ENCODE data around the gene CYS1. TPM values are rescaled to one million over a fixed set of nuclear protein-coding genes. Genes with fewer than 3 reads are reported as not detected.

The CYS1 gene
- total RNA-seq, 3 donors from 2014 or later (not counting 1 experiment from before 2014, with no cell fraction given), result not detected

- H3K4me1 ChIP-seq (ENCODE audit: control insufficient read depth, insufficient read depth, low read length), result peaks cover 55% of the 10 kb centered on the region
- no peak for TF ChIP-seq CTCF (IDR thresholded peaks at IDR 0.05)
- no peak within 1 kb of the TSS for H3K27ac ChIP-seq (ENCODE audit: low read length)
- peak within 1 kb of the TSS; percentile 97 for H3K4me3 Mint-ChIP-seq
- H3K27me3 Mint-ChIP-seq (ENCODE audit: low read depth in 2 of 2), result no peaks in the 10 kb centered on the region
- no peaks in the 10 kb centered on the region for H3K9me3 Mint-ChIP-seq
- peak within 1 kb of the TSS; percentile 44 for H3K4me3 ChIP-seq (ENCODE audit: low read length)
- ATAC-seq (peak; percentile 73 to 87 (median 78)), DNase-seq (peak; percentile 86 to 93)
- H3K36me3 ChIP-seq (ENCODE audit: control insufficient read depth, insufficient read depth, low read length), result no peaks in the 10 kb centered on the region
- H3K27me3 ChIP-seq (ENCODE audit: control insufficient read depth, insufficient read depth, low read length), result peaks cover 3% of the 10 kb centered on the region
- under 1% methylated on average over 81 of the region's 81 CpGs for WGBS (ENCODE audit: insufficient coverage)
- H3K4me1 Mint-ChIP-seq, result peaks cover 50 to 54% of the 10 kb centered on the region in 2 donors
- H3K27ac Mint-ChIP-seq, result peak within 1 kb of the TSS; percentile 89 to 92
- H3K9me3 ChIP-seq (ENCODE audit: control insufficient read depth, insufficient read depth, low read length), result no peaks in the 10 kb centered on the region
- intact Hi-C loops (cut with micrococcal nuclease), result loop anchor here (2.0 kb wide), 1 partner anchor 50 kb away; no protein-coding TSS in a partner anchor
- H3K36me3 Mint-ChIP-seq, result no peaks in the 10 kb centered on the region
Observed at GRCh38 chr2:10122500-10123280, 42.5 kb upstream of the CYS1 start, which contains the start of gene RRM2. Gene RRM2, plus strand, starts transcription at chr2:10122739. Its CDS starts 60 bp downstream, at chr2:10122799.

GRCh38 chr2:10120877-10121574, 40.8 kb upstream of the CYS1 start:
- 28% methylated on average over 8 of the region's 13 CpGs for WGBS (ENCODE audit: insufficient coverage)
- Histone ChIP-seq H3K27ac (ENCODE audit: low read length) (peak overlapping the region; percentile 49), H3K36me3 (ENCODE audit: control insufficient read depth, insufficient read depth, low read length) (no peaks in the 10 kb centered on the region), H3K4me1 (ENCODE audit: control insufficient read depth, insufficient read depth, low read length) (peaks cover 56% of the 10 kb centered on the region), H3K4me3 (ENCODE audit: low read length) (peak overlapping the region; percentile 56), H3K9me3 (ENCODE audit: control insufficient read depth, insufficient read depth, low read length) (no peaks in the 10 kb centered on the region), H3K27me3 (ENCODE audit: control insufficient read depth, insufficient read depth, low read length) (peaks cover 3% of the 10 kb centered on the region)
- Mint-ChIP-seq H3K9me3 (no peaks in the 10 kb centered on the region), H3K27ac (peak overlapping the region; percentile 89 to 92), H3K4me3 (peak overlapping the region; percentile 97), H3K36me3 (no peaks in the 10 kb centered on the region), H3K4me1 (peaks cover 50 to 54% of the 10 kb centered on the region in 2 donors), H3K27me3 (ENCODE audit: low read depth in 2 of 2) (no peaks in the 10 kb centered on the region)
- intact Hi-C loops (cut with micrococcal nuclease), result loop anchor here (2.0 kb wide), 2 partner anchors 76 to 182 kb away; partner anchors contain the start of gene HPCAL1
- peak in 1 of 2 donors; percentile 36 for DNase-seq
- no peak for ATAC-seq
- TF ChIP-seq CTCF (IDR thresholded peaks at IDR 0.05), result no peak

- no peak for TF ChIP-seq CTCF (IDR thresholded peaks at IDR 0.05)
- 0% methylated on average over 60 of the region's 60 CpGs for WGBS (ENCODE audit: insufficient coverage)
- DNase-seq, result peak; percentile 81 to 94
- Histone ChIP-seq H3K27me3 (ENCODE audit: control insufficient read depth, insufficient read depth, low read length) (peaks cover 3% of the 10 kb centered on the region), H3K27ac (ENCODE audit: low read length) (peak overlapping the region; percentile 49), H3K36me3 (ENCODE audit: control insufficient read depth, insufficient read depth, low read length) (no peaks in the 10 kb centered on the region), H3K4me1 (ENCODE audit: control insufficient read depth, insufficient read depth, low read length) (peaks cover 53% of the 10 kb centered on the region), H3K9me3 (ENCODE audit: control insufficient read depth, insufficient read depth, low read length) (no peaks in the 10 kb centered on the region), H3K4me3 (ENCODE audit: low read length) (peak overlapping the region; percentile 56)
- intact Hi-C loops (cut with micrococcal nuclease), result loop anchor here (2.0 kb wide), 2 partner anchors 76 to 182 kb away; partner anchors contain the start of gene HPCAL1
- Mint-ChIP-seq H3K9me3 (no peaks in the 10 kb centered on the region), H3K27ac (peak overlapping the region; percentile 89 to 92), H3K27me3 (ENCODE audit: low read depth in 2 of 2) (no peaks in the 10 kb centered on the region), H3K36me3 (no peaks in the 10 kb centered on the region), H3K4me3 (peak overlapping the region; percentile 97), H3K4me1 (peaks cover 50 to 52% of the 10 kb centered on the region in 2 donors)
- ATAC-seq, result peak; percentile 62 to 87 (median 76)
Observed at GRCh38 chr2:10120158-10120876, 40.1 kb upstream of the CYS1 start.
